Transverse colon (tissue), 4 donors: Measurements from ENCODE around the gene FAM89B. TPM values are rescaled to one million over a fixed set of nuclear protein-coding genes. Genes with fewer than 3 reads are reported as not detected.

Source experiments
- DNase-seq: peaks from one replicate; pipeline ENCODE4 v3.0.0-alpha.2; 2019
- H3K27ac ChIP-seq, 4 donors: fragments of 200-600 bp; sonication (generic); 2 replicates each; pipeline ENCODE4 v1.5.1; 2016 to 2018; ENCODE audit warnings: inconsistent platforms in 4 of 4
- H3K27me3 ChIP-seq: fragments of 200-600 bp; sonication (generic); 2 replicates; pipeline ENCODE4 v1.5.1; 2017; ENCODE audit warnings: inconsistent platforms
- H3K36me3 ChIP-seq, 4 donors: fragments of 200-600 bp; sonication (generic); 2 replicates each; pipeline ENCODE4 v1.5.1; 2017 to 2019; ENCODE audit warnings: inconsistent platforms in 4 of 4
- H3K4me1 ChIP-seq, 4 donors: fragments of 200-600 bp; sonication (generic); 2 replicates each; pipeline ENCODE4 v1.5.1; 2017 to 2020; ENCODE audit warnings: inconsistent platforms in 4 of 4
- H3K4me3 ChIP-seq, 4 donors: fragments of 200-600 bp; sonication (generic); 1 replicate in 1 of 4; 2 replicates in 3 of 4; pipeline versions ENCODE4 v1.5.1 to v1.6.1; 2017 to 2019; ENCODE audit warnings: inconsistent platforms in 4 of 4
- H3K9me3 ChIP-seq, 2 donors: fragments of 200-600 bp; sonication (generic); 2 replicates each; pipeline ENCODE4 v1.5.1; 2017 to 2019; ENCODE audit warnings: inconsistent platforms in 2 of 2
- CTCF ChIP-seq, 5 experiments: fragments of 200-600 bp in 3 of 5; fragments of 450-650 bp in 2 of 5; sonication (generic) in 3 of 5; IDR thresholded peaks; 1 replicate in 2 of 5; 2 replicates in 3 of 5; pipeline ENCODE4 v1.5.1; 2016 to 2017; ENCODE audit warnings: antibody characterized with exemption in 5 of 5, inconsistent platforms in 3 of 5, mild to moderate bottlenecking in 2 of 5, moderate library complexity in 1 of 5
- EP300 ChIP-seq: sonication (generic); formaldehyde crosslinking; IDR thresholded peaks from one replicate; pipeline ENCODE4 v1.6.1; 2017; ENCODE audit warnings: antibody characterized with exemption, low read depth
- POLR2A ChIP-seq: fragments of 450-650 bp; IDR thresholded peaks from one replicate; pipeline ENCODE4 v1.6.1; 2016; ENCODE audit warnings: antibody characterized with exemption, mild to moderate bottlenecking, moderate library complexity
- POLR2AphosphoS5 ChIP-seq, 3 donors: sonication (generic); formaldehyde crosslinking; IDR thresholded peaks; one replicate each; pipeline ENCODE4 v1.6.1; 2016; ENCODE audit warnings: antibody characterized with exemption in 3 of 3
- WGBS, 2 donors: methylation state at CpG; one replicate each; pipeline ENCODE4 v1.1.5; 2018; ENCODE audit warnings: low coverage in 1 of 2; 5-methylcytosine and 5-hydroxymethylcytosine counted together
- in situ Hi-C, 4 donors: fragments of 200-750 bp; cut with MboI; loops; one replicate each; pipeline versions ENCODE4 v1.15.0 to v1.15.1; 2017; ENCODE audit warnings: low sequenced_read_pairs in 3 of 4, low pct_ligation_motif_present in 1 of 4, low pct_unique_long_range_greater_than_20kb in 1 of 4
- intact Hi-C: fragments of 100-400 bp; cut with DNase I; formaldehyde crosslinking; loops from one replicate; pipeline ENCODE4 v1.15.1; 2023; ENCODE audit warnings: low total_unique reads
- total RNA-seq, 4 donors: library from RNA; depleted of rRNA; stranded (reverse); fragments of >200 nt; gene quantifications; one replicate each; pipeline ENCODE4 v1.1.0, GENCODE V29; 2016

The FAM89B gene
- total RNA-seq, 4 donors from 2014 or later = 25.2 to 254 (median 51.6) TPM

DNA sequence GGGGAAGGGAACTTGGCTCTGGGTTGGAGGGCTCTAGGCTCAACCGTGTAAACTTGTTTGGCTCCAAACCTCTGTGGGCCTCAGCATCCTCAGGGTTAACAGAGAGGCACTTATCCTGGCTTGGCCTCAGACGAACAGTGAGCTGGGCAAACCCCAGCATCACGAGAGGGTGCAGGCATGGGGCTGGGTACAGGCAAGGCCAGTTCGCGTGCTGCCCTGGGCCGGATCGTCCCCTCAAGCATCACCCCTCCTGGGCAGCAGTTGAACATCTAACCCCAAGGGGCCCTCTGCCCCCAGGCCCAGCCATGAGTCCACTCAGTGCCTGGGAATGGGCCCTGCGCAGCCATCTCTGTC lies 5.4 kb downstream of the FAM89B start:
- TF ChIP-seq POLR2A = no peak
- no peak for TF ChIP-seq POLR2AphosphoS5 (IDR thresholded peaks at IDR 0.05)
- no peak for TF ChIP-seq EP300
- TF ChIP-seq CTCF (IDR thresholded peaks at IDR 0.05) = no peak
- DNase-seq = peak; percentile 15
- WGBS, 2 donors = 69% methylated on average over 7 of the region's 8 CpGs; no CpG with 5 or more reads in 1 of the 2 donors

DNA sequence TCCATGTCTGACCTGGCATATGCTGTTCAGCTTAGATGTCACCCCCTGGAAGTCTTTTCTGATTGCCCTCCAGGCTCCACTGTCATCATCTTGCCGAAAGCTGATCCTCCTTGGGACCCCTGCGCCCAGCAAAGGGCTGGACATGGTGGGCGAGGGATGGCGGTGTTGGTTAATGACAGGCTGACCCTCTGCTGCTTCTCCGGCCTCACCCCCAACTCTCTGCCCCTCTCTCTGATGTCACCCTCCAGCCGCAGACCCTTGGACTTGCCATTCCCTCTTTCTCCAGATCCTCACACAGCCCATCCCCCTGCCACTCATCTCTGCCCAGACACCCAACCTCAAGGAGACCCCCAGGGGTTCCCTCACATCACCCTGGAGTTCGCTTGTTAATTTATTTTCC lies 5.8 kb downstream of the FAM89B start:
- TF ChIP-seq POLR2AphosphoS5 (IDR thresholded peaks at IDR 0.05) (no peak), POLR2A (no peak), EP300 (no peak), CTCF (IDR thresholded peaks at IDR 0.05) (no peak)
- Histone ChIP-seq H3K9me3 (no peaks in the 10 kb centered on the region), H3K27ac (peak overlapping the region; percentile 96 to 98 (median 96)), H3K4me3 (peak overlapping the region in 1 of 4 donors; percentile 83), H3K36me3 (peaks cover 0 to 22% (median 6%) of the 10 kb centered on the region in 4 donors), H3K4me1 (peaks cover 28 to 53% (median 44%) of the 10 kb centered on the region in 4 donors), H3K27me3 (no peaks in the 10 kb centered on the region)
- in situ Hi-C loops (no loop called here), intact Hi-C loops (loop anchor here (5.0 kb wide), 1 partner anchor 36 kb away; no protein-coding TSS in a partner anchor)
- WGBS, 2 donors = 91 to 96% methylated on average over 7 of the region's 7 CpGs
- peak; percentile 6 for DNase-seq

More for the DNA sequence above, 5.4 kb downstream of the FAM89B start:
- intact Hi-C loops (loop anchor here (5.0 kb wide), 1 partner anchor 35 kb away; no protein-coding TSS in a partner anchor), in situ Hi-C loops (no loop called here)
- no peaks in the 10 kb centered on the region for H3K27me3 ChIP-seq
- H3K36me3 ChIP-seq = peaks cover 0 to 22% (median 6%) of the 10 kb centered on the region in 4 donors
- H3K4me1 ChIP-seq = peaks cover 30 to 56% (median 46%) of the 10 kb centered on the region in 4 donors
- peak overlapping the region; percentile 80 to 94 (median 86) for H3K4me3 ChIP-seq
- peak overlapping the region; percentile 96 to 98 (median 96) for H3K27ac ChIP-seq
- no peaks in the 10 kb centered on the region for H3K9me3 ChIP-seq

DNA sequence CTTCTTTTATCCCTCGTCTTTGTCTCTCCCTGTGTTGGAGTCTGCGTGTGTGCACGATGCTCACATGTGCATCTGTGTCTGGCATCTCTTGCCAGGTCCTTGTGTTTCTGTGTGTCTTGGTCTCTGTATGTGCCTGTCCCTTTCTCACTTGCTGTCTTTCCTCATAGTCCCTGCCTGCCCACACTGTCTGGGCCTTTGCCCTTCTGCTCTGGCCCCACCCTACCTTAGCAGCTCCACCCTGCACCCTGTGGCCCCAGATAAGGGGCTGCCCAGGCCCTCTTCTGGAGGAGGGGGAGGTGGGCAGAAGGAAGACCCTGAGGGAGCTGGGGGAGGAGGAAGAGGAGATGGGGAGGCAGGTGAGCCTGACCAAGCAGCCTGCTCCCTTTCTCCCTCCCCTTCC lies 6.3 kb downstream of the FAM89B start:
- 64 to 65% methylated on average over 3 of the region's 3 CpGs for WGBS, 2 donors

DNA sequence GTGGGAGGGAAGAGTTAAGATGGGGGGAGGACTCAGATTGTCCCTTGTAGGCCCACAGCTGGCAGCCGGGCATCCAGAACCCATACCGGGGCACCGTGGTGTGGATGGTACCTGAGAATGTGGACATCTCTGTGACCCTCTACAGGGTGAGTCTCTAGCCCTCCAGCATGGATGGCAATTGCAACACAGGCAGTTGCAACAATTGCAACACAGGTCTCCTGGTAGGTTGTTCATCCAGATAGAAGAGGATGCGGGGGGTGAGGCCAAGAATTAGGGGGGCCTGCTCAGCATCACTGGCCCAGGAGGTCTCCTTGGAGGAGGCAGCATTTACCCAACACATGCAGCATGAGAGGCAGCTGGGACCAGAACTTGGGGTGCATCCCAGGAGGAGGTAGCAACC lies 7.0 kb downstream of the FAM89B start:
- WGBS, 2 donors = 71 to 89% methylated on average over 2 to 4 of the region's 4 CpGs
- intact Hi-C loops = loop anchor here (5.0 kb wide), 1 partner anchor 37 kb away; no protein-coding TSS in a partner anchor
- Histone ChIP-seq H3K36me3 (peaks cover 0 to 22% (median 6%) of the 10 kb centered on the region in 4 donors), H3K9me3 (no peaks in the 10 kb centered on the region), H3K27me3 (no peaks in the 10 kb centered on the region), H3K27ac (peak overlapping the region in 1 of 4 donors; percentile 96), H3K4me3 (no peak overlapping the region), H3K4me1 (peaks cover 25 to 44% (median 35%) of the 10 kb centered on the region in 4 donors)
- DNase-seq = peak; percentile 6
- in situ Hi-C loops = no loop called here
- TF ChIP-seq POLR2AphosphoS5 (IDR thresholded peaks at IDR 0.05) (no peak), POLR2A (no peak), CTCF (IDR thresholded peaks at IDR 0.05) (no peak), EP300 (no peak)

More for the DNA sequence above, 6.3 kb downstream of the FAM89B start:
- peak; percentile 23 for DNase-seq
- Histone ChIP-seq H3K9me3 (no peaks in the 10 kb centered on the region), H3K27me3 (no peaks in the 10 kb centered on the region), H3K4me1 (peaks cover 25 to 48% (median 39%) of the 10 kb centered on the region in 4 donors), H3K36me3 (peaks cover 0 to 22% (median 6%) of the 10 kb centered on the region in 4 donors), H3K4me3 (peak overlapping the region in 1 of 4 donors; percentile 83), H3K27ac (peak overlapping the region; percentile 96 to 98 (median 96))
- intact Hi-C loops = loop anchor here (5.0 kb wide), 1 partner anchor 36 kb away; no protein-coding TSS in a partner anchor
- TF ChIP-seq CTCF (IDR thresholded peaks at IDR 0.05) (no peak), EP300 (no peak), POLR2AphosphoS5 (IDR thresholded peaks at IDR 0.05) (no peak), POLR2A (no peak)
- in situ Hi-C loops = no loop called here
